NCI-H128 (cell line): ENCODE results near the gene PPARD.
"Not testable (repeated sequence)": the region's sequence is repeated elsewhere in the genome, so short reads cannot be mapped to it uniquely, and the experiment has no call there.

Experiments
- DNase-seq: peaks from one replicate; lab custom pipeline; 2025; ENCODE audit not compliant: unreplicated experiment; lab: John Stamatoyannopoulos, UW

The PPARD gene

DNA sequence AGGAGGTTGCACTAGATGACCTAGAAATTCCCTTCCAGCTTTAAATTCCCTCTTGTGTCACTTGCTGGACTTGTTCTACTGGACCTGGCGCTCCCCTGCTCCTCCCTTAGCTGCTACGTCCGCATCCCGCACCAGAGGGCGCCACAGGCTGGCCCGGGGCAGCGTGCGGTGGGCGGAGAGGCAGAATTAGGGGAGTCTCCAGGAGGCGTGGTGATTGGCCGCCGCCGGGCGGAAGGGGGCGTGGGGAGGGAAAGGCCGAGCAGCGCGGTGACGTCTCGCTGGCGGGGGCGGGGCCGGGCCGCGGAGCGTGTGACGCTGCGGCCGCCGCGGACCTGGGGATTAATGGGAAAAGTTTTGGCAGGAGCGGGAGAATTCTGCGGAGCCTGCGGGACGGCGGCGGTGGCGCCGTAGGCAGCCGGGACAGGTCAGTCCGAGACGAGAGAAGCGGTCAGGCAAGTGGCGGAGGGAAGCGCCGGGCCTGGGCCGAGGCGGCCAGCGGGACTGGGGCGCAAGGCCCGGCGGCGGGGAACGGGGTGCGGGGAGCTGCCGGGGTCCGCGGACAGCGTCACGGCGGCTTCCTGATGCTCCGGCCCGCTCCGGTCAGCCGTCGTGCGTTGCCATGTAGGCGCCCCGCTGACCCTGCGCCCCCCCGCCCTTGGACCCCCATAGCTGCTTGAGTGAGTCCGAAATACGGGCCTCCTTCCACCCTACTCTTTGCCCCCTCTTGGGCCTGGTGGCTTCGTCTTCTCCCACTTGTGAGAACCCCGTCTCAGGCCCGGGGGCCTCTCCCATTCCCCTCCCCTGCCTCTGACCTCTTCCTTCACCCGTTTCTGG, at the start of gene PPARD:
Gene PPARD, plus strand, starts transcription at position 301 of the 834 bp plus-strand sequence. CDS start 68,530 bp downstream, outside the sequence.
- peak; percentile 94 for DNase-seq

DNA sequence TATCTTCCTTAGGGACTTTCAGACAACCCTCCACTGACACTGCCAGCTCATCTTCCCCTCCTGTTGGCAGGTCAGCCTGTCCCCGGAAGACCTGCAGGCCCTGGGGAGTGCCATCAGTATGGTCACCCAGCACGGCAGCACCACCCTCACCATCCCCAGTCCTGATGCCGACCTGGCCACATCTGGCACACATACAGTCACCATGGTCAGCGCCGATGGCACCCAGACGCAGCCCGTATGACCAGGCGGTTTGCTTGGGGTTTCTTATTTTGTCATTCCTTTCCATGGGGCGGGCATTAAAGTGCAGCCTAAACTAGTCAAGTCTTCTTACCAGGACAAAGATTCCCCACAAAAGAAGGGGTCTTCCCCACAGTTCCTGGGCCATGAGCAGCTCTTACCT, 48.7 kb upstream of the PPARD start:
- DNase-seq, result no peak

DNA sequence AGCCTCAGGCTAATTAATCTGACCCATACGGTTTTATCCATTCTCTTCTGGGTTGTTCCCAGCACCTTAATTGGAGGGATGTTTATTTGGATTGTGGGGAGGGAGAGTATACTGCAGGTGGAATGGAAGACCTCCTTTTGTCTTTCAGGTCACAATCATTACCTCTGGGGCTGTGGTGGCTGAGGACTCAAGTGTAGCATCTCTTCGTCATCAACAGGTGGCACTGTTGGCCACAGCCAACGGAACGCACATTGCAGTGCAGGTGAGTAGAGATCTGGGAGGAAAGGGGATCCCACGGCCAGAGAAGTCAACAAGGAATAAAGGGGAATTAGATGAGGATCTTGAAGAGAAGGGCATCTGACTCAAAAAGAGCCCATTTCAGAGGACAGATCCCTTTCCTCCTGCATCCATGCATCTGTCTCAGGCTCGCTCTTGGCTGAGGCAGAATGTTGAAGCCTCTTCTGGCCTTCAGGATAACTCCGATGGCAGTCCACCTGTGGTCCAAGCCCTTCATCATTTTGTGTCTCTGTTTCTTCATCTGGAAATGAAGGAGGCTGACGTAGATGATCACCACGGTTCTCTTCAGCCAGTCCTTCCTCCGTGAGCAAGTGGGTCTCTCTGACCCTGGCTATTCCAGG, 47.9 kb upstream of the PPARD start:
- DNase-seq, result no peak

GRCh38 chr6:35295036-35295435, 47.3 kb upstream of the PPARD start:
- DNase-seq, result no peak

- DNase-seq, result no peak
Measured at GRCh38 chr6:35295521-35296315, 46.6 kb upstream of the PPARD start.

DNA sequence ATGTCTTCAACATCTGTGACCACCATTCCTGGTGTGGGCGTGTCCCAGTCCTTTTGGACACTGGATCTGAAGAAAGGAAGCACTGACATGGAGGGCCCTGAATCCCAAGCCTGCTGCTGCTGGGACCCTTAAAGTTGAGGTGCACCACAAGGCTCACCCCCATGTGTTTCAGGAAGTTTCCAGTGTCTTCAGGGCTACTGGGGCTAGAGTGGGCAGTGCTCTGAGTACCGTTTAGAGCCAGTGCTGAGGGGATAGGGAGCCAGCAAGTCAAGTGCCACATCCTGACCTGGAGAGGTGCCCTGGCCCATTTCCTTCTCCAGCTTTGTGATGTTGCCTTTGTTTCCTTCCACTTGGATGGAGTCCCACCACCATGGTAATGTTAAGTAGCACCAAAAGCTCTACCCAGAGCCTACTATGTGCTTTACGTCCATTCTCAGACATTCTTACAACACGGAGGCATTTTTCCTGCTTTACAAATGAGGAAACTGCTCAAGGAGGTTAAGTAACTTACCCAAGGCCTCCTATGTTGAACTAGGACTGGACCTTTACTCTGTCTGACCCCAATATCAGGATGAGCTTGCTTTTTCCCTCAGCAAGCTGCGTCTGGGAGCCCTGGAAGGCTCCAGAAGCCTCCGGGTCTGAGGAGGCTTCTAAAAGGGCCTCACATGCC, 45.3 kb upstream of the PPARD start:
- no peak for DNase-seq

DNA sequence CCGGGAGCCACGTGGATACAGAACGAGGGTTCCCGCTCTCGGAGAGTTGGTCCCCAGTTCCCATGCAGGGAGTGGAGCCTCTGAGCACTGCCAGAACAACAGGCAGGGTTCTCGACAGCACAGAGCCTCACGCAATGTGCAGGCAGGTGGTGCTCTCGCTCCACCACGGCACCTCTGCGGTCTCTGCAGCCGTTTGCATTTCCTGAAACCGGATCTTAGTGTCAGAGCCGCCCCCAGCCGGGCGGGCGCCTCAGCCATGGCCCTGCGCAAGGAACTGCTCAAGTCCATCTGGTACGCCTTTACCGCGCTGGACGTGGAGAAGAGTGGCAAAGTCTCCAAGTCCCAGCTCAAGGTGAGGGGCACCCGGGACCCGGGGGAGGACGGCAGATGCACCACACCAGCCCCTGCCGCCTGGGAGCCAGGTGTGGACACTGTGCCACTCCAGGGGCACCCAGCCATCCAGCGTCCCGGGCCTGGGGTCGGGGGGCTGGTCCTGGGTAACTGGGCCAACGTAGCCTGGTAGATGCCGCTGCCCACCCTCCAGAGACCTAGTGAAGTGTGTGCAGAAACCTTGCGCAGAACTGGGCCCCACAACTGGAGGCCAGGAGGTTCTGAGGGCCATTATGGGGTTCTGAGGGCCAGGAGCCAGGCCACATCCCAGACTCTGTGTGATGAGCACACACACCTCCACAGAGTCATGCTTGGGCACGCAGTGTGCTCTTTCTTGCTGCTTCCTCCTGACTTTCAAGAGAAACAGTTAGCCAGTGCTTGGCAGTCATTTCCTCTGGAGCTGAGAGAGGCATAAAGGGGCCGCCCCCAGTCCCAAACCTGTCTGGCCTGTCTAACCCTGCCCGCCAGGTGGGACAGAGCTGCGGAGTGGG, 44.5 kb upstream of the PPARD start, which contains the start of gene DEF6:
Gene DEF6, plus strand, starts transcription at position 218 of the 881 bp plus-strand sequence. Its CDS starts 39 bp downstream, at position 257.
- DNase-seq, result peak; percentile 82

DNA sequence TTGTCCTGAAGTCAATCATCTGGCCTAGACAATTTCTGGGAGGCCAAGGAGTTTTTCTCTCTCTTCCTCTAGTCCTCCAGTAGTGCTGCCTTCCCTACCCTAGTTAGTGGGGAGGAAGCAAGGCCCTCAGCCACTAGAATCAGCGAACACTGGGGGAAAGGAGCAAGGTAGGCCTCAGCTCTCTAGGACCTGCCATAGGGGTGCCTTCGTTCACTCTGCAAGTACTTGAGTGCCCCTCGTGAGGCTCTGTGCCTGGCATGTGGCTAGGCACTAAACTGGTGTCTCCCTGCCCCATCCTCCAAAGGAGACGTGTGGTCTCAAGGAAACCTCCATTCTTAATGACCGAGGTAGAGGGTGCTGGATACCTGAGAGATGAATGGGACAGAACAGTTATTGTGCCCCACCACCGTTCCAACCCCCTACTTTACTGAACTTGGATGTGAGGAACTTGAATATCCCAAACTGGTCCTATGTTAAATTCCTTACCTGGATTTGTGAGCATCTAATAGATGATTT, 43.7 kb upstream of the PPARD start:
- DNase-seq, result no peak

DNA sequence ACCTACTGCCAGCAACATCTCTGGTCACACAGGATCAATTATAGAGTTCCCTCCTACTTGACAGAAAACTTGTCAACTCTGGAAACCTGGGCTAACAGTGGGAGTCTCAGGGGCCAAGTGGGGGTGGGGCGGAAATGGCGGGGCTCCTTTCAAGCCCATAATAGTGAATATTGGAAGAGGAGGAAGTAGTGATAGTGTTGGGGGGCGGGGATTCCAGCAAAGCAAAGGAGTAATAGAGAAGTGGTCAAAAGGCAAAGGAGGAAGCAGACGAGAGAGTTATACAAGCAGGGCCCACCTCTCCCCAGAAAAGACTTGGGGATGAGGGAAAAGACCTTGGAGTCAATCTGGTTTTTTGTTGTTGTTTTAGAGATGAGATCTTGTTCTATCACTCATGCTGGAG, 42.7 kb upstream of the PPARD start:
- DNase-seq, result no peak

DNA sequence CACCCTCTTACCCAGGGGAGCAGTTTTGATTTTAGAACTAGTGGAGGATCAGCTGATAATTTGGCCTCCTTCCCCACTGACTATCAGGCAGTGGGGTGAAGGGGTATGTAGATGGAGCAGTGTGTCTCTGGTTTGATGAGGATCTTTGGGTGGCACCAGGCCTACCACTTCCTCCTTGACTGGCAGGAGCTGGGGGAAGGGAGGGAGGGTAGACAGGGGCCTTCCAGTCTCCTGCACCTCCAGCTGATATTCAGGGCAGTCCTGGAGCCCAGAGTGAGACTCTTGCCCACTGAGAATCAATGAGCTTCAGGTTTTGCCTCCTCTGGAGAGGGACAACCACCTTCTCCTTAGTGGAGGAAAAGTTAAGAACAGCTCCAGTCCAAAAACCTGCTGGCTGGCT, 41.5 kb upstream of the PPARD start:
- DNase-seq, result no peak

DNA sequence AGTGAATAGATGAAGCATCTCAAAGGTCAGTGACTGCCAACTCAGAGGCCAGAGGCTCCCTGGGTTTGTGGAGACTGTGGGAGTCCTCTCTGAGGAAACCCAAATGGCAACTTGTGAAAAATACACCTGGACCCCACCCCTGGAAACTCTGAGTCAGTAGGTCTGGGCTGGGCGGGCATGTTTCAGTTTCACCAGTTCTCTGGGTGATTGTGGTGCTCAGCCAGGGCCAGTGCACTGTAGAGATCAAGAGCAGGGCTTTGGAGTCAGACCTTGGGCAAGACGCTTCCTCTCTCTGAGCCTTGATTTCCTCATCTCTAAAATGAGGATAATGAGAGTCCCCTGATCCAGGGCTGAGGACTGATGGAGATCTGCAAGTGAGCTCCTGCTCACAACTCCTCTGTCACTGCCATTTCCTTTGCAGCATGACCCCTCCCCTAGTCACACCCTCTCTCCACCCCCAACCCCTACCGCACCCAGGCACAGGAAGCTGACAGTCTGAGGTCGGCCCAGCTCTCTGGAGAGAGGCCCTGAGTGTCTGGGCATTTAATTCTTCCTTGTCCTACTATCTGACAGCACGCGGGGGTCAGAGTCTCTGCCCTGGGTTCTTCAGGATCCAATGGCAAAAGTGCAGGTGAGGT, 39.6 kb upstream of the PPARD start:
- no peak for DNase-seq

DNA sequence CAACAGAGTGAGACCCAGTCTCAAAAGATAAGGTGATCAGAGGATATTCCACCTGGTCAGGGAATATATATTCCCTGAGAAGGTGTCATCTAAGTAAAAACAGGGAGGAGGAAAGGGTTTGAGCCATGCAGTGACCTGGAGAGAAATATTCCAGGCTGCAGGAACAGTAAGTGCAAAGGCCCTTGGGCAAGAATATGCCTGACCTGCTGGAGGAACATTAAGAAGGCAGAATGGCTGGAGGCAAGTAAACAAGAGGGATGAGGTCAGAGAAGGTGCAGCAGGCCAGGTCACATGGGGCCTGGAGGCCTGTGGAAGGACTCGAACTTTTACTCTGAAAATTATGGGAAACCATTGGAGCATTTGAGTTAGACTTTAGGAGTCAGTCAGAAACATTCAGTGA, 38.1 kb upstream of the PPARD start:
- no peak for DNase-seq

GRCh38 chr6:35305117-35305516, 37.2 kb upstream of the PPARD start:
- no peak for DNase-seq

GRCh38 chr6:35307138-35307537, 35.2 kb upstream of the PPARD start:
- not testable (repeated sequence) for DNase-seq

DNA sequence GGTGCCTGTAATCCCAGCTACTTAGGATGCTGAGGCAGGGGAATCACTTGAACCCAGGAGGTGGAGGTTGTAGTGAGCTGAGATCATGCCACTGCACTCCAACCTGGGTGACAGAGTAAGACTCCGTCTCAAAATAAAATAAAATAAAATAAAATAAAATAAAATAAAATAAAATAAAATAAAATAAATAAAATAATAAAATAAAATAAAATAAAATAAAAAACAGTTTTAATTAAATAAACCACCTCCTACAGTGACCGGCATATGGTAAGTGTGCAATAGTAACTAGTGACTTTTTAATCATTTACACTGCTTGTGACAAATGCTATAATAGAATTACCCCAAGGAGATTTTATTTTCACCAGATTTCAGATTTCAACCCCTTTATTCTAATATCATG, 33.8 kb upstream of the PPARD start:
- not testable (repeated sequence) for DNase-seq

- DNase-seq, result no peak
Measured at GRCh38 chr6:35309611-35310264, 32.6 kb upstream of the PPARD start.

DNA sequence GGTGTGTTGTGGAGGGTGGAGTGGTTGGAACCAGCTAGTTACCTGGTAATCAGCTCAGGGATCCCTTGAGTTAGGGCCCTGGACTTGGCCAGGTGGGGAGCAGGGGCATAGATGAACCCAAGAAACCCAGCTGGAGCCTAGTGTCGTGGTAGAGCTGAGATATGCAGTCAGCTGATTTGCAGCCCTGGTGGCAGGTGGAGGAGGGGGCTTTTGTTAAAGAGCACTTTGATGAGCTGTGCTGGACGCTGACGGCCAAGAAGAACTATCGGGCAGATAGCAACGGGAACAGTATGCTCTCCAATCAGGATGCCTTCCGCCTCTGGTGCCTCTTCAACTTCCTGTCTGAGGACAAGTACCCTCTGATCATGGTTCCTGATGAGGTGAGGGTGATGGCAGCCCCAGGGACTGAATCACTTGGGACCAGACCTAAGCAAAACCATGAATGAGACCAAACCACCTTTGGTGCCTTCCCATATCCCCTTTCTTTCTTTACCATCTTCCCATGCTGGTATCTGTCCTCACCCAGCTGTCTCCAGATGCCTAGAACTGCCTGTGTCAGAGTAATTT, 32.0 kb upstream of the PPARD start:
- DNase-seq, result no peak

GRCh38 chr6:35311390-35312075, 30.8 kb upstream of the PPARD start:
- no peak for DNase-seq
